GM21526 (cell line): ENCODE results near the gene KRT2.

Experiments used
- ATAC-seq: cut with Tn5 transposase; IDR thresholded peaks from one replicate; pipeline ENCODE4 v1.9.1; 2021; ENCODE audit warnings: moderate library complexity; ENCODE audit not compliant: unreplicated experiment, low FRiP score

The KRT2 gene

GRCh38 chr12:52602552-52602951, 49.5 kb downstream of the KRT2 start:
- no peak for ATAC-seq

GRCh38 chr12:52601671-52602070, 50.3 kb downstream of the KRT2 start:
- no peak for ATAC-seq

DNA sequence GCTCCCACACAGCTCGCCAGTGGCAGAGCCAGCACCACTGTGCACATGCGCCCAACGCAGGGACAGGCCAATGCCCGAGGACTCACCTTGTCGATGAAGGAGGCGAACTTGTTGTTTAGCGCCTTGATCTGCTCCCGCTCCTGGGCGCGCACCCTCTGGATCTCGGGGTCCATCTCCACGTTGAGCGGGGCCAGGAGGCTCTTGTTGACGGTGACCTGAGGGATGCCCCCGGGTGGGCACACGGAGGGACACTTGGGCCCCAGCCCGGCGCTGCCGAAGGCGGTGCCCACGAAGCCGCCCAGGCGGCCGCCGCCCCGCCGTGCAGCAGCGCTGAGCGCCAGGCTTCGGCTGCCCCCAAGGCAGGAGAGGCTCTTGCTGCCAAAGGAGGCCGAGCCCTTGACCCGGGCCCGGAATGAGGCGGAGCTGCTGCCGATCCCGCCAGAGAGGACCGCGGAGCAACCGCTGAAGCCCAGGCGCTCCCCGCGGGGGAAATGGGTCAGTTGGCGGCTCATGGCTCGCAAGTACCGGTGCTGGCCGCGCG, 51.0 kb downstream of the KRT2 start, which contains the start of gene KRT72:
Gene KRT72, minus strand, starts transcription at position 523 of the 541 bp plus-strand sequence. Its CDS starts 11 bp downstream, at position 512.
- ATAC-seq = no peak

DNA sequence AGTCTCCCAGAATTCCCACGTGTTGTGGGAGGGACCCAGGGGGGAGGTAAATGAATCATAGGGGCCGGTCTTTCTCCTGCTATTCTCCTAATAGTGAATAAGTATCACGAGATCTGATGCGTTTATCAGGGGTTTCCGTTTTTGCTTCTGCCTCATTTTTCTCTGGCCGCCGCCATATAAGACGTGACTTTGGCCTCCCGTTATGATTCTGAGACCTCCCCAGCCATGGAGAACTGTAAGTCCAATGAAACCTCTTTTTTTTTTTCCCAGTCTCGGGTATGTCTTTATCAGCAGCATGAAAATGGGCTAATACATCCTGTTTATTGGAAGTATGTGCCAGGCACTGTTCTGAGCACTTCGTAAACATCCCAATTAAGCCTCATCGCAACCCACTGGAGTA, 51.5 kb downstream of the KRT2 start:
- ATAC-seq = no peak

DNA sequence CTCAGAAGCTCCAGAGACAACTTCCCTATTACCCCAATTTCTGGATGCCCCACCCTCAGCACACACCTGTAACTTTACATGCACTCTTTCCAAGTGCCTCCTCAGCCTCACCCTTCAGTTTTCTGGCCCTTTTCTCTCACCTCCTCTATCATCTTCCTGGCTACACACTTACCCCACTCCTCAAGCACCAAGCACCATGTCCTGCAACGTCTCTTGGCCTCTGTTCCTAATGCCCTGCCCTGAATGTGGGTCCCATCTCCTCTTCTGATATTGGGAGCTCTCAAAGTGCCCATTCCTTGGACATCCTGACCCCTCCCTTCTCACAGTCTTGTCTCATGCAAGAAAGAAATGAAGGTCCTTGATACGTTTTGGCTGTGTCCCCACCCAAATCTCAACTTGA, 51.9 kb downstream of the KRT2 start:
- no peak for ATAC-seq

DNA sequence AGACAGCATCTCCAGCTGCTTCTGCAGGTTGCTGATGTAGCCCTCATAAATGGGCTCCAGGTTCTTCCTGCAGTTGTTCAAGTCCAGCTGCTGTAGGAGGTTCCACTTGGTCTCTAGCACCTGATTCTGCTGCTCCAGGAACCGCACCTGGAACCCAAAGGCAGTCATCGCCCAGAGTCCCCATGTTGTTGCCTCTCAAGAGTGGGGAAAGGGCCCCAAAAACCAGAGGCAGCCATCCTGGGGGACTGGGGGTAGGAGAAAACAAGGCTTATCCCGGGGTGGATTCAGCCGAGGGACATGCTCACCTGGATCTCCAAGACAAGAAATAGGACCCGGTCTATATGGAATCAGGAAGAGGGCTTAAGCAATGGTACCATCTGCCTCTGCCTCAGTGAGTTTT, 53.0 kb downstream of the KRT2 start:
- ATAC-seq = no peak
